H1 (cell line): ENCODE measurements around the gene CACNG6. TPM values are rescaled to one million over a fixed set of nuclear protein-coding genes. Genes with fewer than 3 reads are reported as not detected.

ENCODE experiments used
- CHD7 ChIP-seq: fragments of 300-600 bp; sonication (generic); IDR thresholded peaks from 2 replicates; pipeline ENCODE4 v1.7.1; 2012; ENCODE audit warnings: low read length, moderate library complexity, mild to moderate bottlenecking, inconsistent platforms; ENCODE audit not compliant: insufficient replicate concordance
- SUZ12 ChIP-seq: fragments of 200-600 bp; sonication (generic); IDR thresholded peaks from 2 replicates; pipeline ENCODE4 v1.6.1; 2012; ENCODE audit warnings: mild to moderate bottlenecking, inconsistent platforms, low read length, moderate library complexity, mixed read lengths
- polyA plus RNA-seq, 7 experiments: library from polyadenylated mRNA; depleted of rRNA in 3 of 7; stranded (reverse) in 5 of 7; unstranded in 2 of 7; fragments of >200 nt in 5 of 7; fragments of 200-250 nt in 2 of 7; gene quantifications; 1 replicate in 5 of 7; 2 replicates in 1 of 7; 4 replicates in 1 of 7; pipeline versions ENCODE4 v1.2.1 to v1.2.3, GENCODE V29; 2011 to 2013; ENCODE audit warnings: missing spikeins in 2 of 7, mixed read lengths in 2 of 7
- total RNA-seq: library from RNA; stranded (reverse); fragmentation: NEBNext Ultra II Directional; extraction: Animal tissue kit (Norgen Biotek cat#: 25700); gene quantifications from 2 replicates; pipeline ENCODE4 v1.2.1, GENCODE V29; 2021

CACNG6 gene
- total and polyA plus RNA-seq, 2 of the 8 experiments (the other 6 are each of a cell fraction or from before 2014, with no cell fraction given), result 1.2 to 1.6 TPM

GRCh38 chr19:53966931-53967330, 24.5 kb upstream of the CACNG6 start (continued):
- TF ChIP-seq CHD7, result no peak
- TF ChIP-seq SUZ12, result no peak
